Neuronal stem cell (in vitro differentiated cells): Measurements from ENCODE around the gene NUDCD3. TPM values are rescaled to one million over a fixed set of nuclear protein-coding genes. Genes with fewer than 3 reads are reported as not detected.

Experiments
- DNase-seq: peaks from one replicate; pipeline ENCODE4 v3.0.0-alpha.2; 2013; ENCODE audit warnings: low spot score
- H2AFZ ChIP-seq: one replicate; pipeline ENCODE4 v1.6.1; 2013; ENCODE audit warnings: mild to moderate bottlenecking, low read length, inconsistent platforms
- H2AK5ac ChIP-seq: 2 replicates; pipeline ENCODE4 v1.6.1; 2013; ENCODE audit warnings: low read depth, mild to moderate bottlenecking, inconsistent platforms, low read length, moderate library complexity, mixed read lengths
- H2BK120ac ChIP-seq: 2 replicates; pipeline ENCODE4 v1.6.1; 2013; ENCODE audit warnings: low read depth, mild to moderate bottlenecking, inconsistent platforms, low read length, moderate library complexity, mixed read lengths
- H2BK12ac ChIP-seq: one replicate; pipeline ENCODE4 v1.6.1; 2013; ENCODE audit warnings: low read length, inconsistent platforms
- H2BK15ac ChIP-seq: 2 replicates; pipeline ENCODE4 v1.6.1; 2013; ENCODE audit warnings: mild to moderate bottlenecking, low read length, inconsistent platforms, mixed read lengths
- H2BK5ac ChIP-seq: one replicate; pipeline ENCODE4 v1.6.1; 2013; ENCODE audit warnings: inconsistent platforms, mild to moderate bottlenecking, low read length, moderate library complexity
- H3K14ac ChIP-seq: one replicate; pipeline ENCODE4 v1.6.1; 2013; ENCODE audit warnings: low read length, inconsistent platforms
- H3K18ac ChIP-seq: 2 replicates; pipeline ENCODE4 v1.6.1; 2013; ENCODE audit warnings: low read length, inconsistent platforms
- H3K23ac ChIP-seq: 2 replicates; pipeline ENCODE4 v1.6.1; 2013; ENCODE audit warnings: low read depth, mild to moderate bottlenecking, mixed read lengths, low read length, inconsistent platforms; ENCODE audit not compliant: poor library complexity
- H3K27ac ChIP-seq: replicated peaks from 3 replicates; pipeline ENCODE4 v1.5.1; 2013; ENCODE audit warnings: low read length, inconsistent platforms
- H3K27me3 ChIP-seq, 3 experiments: 2 replicates each; pipeline ENCODE4 v1.6.1; 2013; ENCODE audit warnings: low read length in 3 of 3, mild to moderate bottlenecking in 2 of 3, inconsistent platforms in 1 of 3, low read depth in 1 of 3, mixed read lengths in 1 of 3, moderate library complexity in 1 of 3; ENCODE audit not compliant: control insufficient read depth in 3 of 3, insufficient read depth in 3 of 3
- H3K36me3 ChIP-seq, 2 donors: replicated peaks in 1 of 2; 2 replicates each; pipeline ENCODE4 v1.6.1; 2013; ENCODE audit warnings: low read length in 2 of 2; ENCODE audit not compliant: control insufficient read depth in 2 of 2, insufficient read depth in 2 of 2
- H3K4ac ChIP-seq: 2 replicates; pipeline ENCODE4 v1.6.1; 2013; ENCODE audit warnings: inconsistent platforms, mild to moderate bottlenecking, low read length, moderate library complexity
- H3K4me1 ChIP-seq, 2 donors: 1 replicate in 1 of 2; 2 replicates in 1 of 2; pipeline ENCODE4 v1.6.1; 2013; ENCODE audit warnings: low read length in 2 of 2, low read depth in 1 of 2; ENCODE audit not compliant: control insufficient read depth in 2 of 2, insufficient read depth in 1 of 2
- H3K4me2 ChIP-seq: one replicate; pipeline ENCODE4 v1.6.1; 2013; ENCODE audit warnings: mild to moderate bottlenecking, low read length, inconsistent platforms; ENCODE audit not compliant: insufficient read depth, poor library complexity, severe bottlenecking
- H3K4me3 ChIP-seq, 2 donors: 2 replicates each; pipeline ENCODE4 v1.5.1; 2013; ENCODE audit warnings: low read length in 2 of 2, mild to moderate bottlenecking in 2 of 2, inconsistent platforms in 1 of 2, moderate library complexity in 1 of 2
- H3K79me1 ChIP-seq: one replicate; pipeline ENCODE4 v1.6.1; 2013; ENCODE audit warnings: low read depth, mild to moderate bottlenecking, inconsistent platforms, low read length, moderate library complexity
- H3K9ac ChIP-seq: one replicate; pipeline ENCODE4 v1.6.1; 2013; ENCODE audit warnings: mild to moderate bottlenecking, low read depth, low read length, inconsistent platforms; ENCODE audit not compliant: poor library complexity
- H3K9me3 ChIP-seq, 2 donors: replicated peaks in 1 of 2; 2 replicates each; pipeline versions ENCODE3 to v1.6.1; 2013; ENCODE audit warnings: low read length in 2 of 2, mild to moderate bottlenecking in 2 of 2, inconsistent platforms in 1 of 2, low read depth in 1 of 2, mixed read lengths in 1 of 2, moderate library complexity in 1 of 2; ENCODE audit not compliant: control insufficient read depth in 2 of 2, insufficient read depth in 1 of 2
- H4K8ac ChIP-seq: one replicate; pipeline ENCODE4 v1.6.1; 2013; ENCODE audit warnings: low read depth, mild to moderate bottlenecking, inconsistent platforms, low read length, moderate library complexity
- H4K91ac ChIP-seq: one replicate; pipeline ENCODE4 v1.6.1; 2013; ENCODE audit warnings: low read length, low read depth, mild to moderate bottlenecking, inconsistent platforms; ENCODE audit not compliant: poor library complexity
- WGBS, 2 donors: extraction: QIAGEN DNeasy Blood & Tissue Kit; methylation state at CpG; one replicate each; pipeline ENCODE4 v1.1.7; 2013; ENCODE audit warnings: missing lambda C conversion rate in 2 of 2, mixed read lengths in 1 of 2; ENCODE audit not compliant: insufficient read length in 2 of 2, insufficient replicate concordance in 1 of 2; ENCODE audit errors: extremely low coverage in 2 of 2; 5-methylcytosine and 5-hydroxymethylcytosine counted together
- small RNA-seq: library from polyadenylated mRNA; stranded (forward); fragments of <200 nt; extraction: miRNeasy Mini kit (QIAGEN cat#:217004); gene quantifications from one replicate; pipeline ENCODE3, GENCODE V24; 2013; ENCODE audit not compliant: insufficient read depth

Gene NUDCD3

GRCh38 chr7:44330331-44330730 lies 160.1 kb downstream of the NUDCD3 start:
- Histone ChIP-seq H4K91ac (no peak overlapping the region), H3K4me3 (no peak overlapping the region), H3K4me1 (no peaks in the 10 kb centered on the region), H2BK5ac (no peak overlapping the region), H3K27me3 (peaks cover 3 to 34% (median 25%) of the 10 kb centered on the region in 3 experiments), H3K4ac (no peak overlapping the region), H3K9me3 (no peaks in the 10 kb centered on the region), H3K79me1 (no peaks in the 10 kb centered on the region), H4K8ac (no peak overlapping the region), H3K36me3 (no peaks in the 10 kb centered on the region), H3K9ac (no peak overlapping the region), H3K4me2 (no peak overlapping the region), H2AK5ac (no peak overlapping the region), H2BK15ac (no peak overlapping the region), H3K14ac (no peak overlapping the region), H2AFZ (peak overlapping the region; percentile 76), H3K18ac (no peak overlapping the region), H3K23ac (peak overlapping the region; percentile 16), H2BK12ac (no peak overlapping the region), H3K27ac (no peak overlapping the region), H2BK120ac (no peak overlapping the region)
- DNase-seq, result no peak
- no CpG with 5 or more reads among the region's 6 CpGs for WGBS, 2 donors

- H3K4me2 ChIP-seq, result no peak overlapping the region
- no peak overlapping the region for H3K9ac ChIP-seq
- no peaks in the 10 kb centered on the region for H3K79me1 ChIP-seq
- H3K4ac ChIP-seq, result no peak overlapping the region
- no peak overlapping the region for H3K4me3 ChIP-seq
- H3K27me3 ChIP-seq, result peaks cover 3 to 32% (median 29%) of the 10 kb centered on the region in 3 experiments
- no peak overlapping the region for H2BK15ac ChIP-seq
- H2BK5ac ChIP-seq, result no peak overlapping the region
- no peak overlapping the region for H3K14ac ChIP-seq
- H3K4me1 ChIP-seq, result no peaks in the 10 kb centered on the region
- H3K27ac ChIP-seq, result no peak overlapping the region
- no peak overlapping the region for H2BK120ac ChIP-seq
- H3K9me3 ChIP-seq, result no peaks in the 10 kb centered on the region
- WGBS, 2 donors, result no CpG with 5 or more reads among the region's 3 CpGs
- no peak overlapping the region for H2BK12ac ChIP-seq
- no peaks in the 10 kb centered on the region for H3K36me3 ChIP-seq
- no peak overlapping the region for H3K18ac ChIP-seq
- no peak overlapping the region for H4K91ac ChIP-seq
- peak overlapping the region; percentile 76 for H2AFZ ChIP-seq
- H2AK5ac ChIP-seq, result no peak overlapping the region
- no peak overlapping the region for H4K8ac ChIP-seq
- H3K23ac ChIP-seq, result peak overlapping the region; percentile 16
- no peak for DNase-seq
Observed at GRCh38 chr7:44329888-44330287, 160.6 kb downstream of the NUDCD3 start.

Small RNA genes within 50 kb of the gene (small RNA-seq; reads per million reads assigned to genes)
- gene RNU6-1097P, result not detected
